GM12874 (cell line): ENCODE data around the gene LCN9.

Source experiments
- CTCF ChIP-seq: IDR thresholded peaks from 2 replicates; pipeline ENCODE4 v1.5.1; 2011; ENCODE audit warnings: low read depth, mild to moderate bottlenecking, control low read depth, low read length, moderate library complexity; ENCODE audit not compliant: insufficient read depth

Gene LCN9

DNA sequence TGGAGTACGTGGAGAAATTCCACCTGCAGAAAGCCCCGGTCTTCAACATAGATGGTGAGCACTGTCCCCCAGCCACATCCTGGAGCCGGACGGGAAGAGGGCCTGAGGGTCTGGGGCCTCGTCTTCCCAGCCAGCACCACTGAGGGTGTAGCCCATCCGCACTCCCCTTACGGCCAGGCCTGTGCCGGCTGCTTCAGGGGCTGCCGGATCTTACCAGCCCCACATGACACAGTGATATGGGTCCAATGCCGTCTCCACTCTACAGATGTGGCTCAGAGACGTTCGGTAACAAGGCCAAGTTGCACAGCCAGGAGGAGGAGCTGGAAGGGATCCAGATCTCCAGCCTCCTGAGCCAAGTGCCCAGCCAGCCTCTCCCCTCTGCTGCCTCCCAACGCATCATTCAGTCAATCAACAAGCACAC, 45.1 kb upstream of the LCN9 start:
- TF ChIP-seq CTCF: no peak

DNA sequence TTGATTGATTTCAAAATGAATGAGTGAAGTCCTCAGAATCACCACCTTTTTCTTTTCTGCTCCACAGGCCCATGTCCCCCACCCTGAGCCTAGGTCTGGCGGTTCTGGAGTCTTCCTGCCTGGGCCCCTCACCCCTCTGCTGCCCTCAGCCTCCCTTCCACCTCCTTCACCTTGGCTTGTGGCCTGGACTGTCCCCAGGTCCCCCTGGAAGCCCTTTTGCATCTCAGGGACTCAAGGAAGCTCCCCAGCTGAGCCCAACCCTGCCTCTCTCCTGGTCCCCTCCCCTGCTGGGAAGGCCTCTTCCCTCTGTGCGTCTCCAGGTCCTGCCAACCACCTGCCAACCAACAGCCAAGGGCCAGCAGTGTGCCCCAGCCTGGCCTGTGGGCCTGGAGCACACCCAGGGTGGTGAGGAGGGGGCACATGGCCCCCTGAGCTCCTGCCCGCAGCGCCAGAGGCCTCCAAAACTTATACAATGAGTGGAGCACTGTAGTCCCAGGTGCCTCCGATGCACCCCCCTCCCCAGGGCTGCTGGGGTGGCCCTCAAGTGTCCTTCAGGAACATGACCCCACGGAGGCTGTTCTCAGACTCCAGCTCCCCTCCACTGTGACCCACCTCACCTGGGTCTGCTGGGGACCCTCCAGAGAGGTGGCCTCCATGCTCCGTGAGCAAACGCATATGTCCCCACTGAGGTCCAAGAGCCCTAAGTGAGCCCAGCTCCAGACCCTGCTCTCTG, 44.1 kb upstream of the LCN9 start:
- TF ChIP-seq CTCF: no peak

- TF ChIP-seq CTCF: no peak
Observed at GRCh38 chr9:135619599-135619886, 43.6 kb upstream of the LCN9 start.

- no peak for TF ChIP-seq CTCF
Observed at GRCh38 chr9:135620558-135620957, 42.6 kb upstream of the LCN9 start.

DNA sequence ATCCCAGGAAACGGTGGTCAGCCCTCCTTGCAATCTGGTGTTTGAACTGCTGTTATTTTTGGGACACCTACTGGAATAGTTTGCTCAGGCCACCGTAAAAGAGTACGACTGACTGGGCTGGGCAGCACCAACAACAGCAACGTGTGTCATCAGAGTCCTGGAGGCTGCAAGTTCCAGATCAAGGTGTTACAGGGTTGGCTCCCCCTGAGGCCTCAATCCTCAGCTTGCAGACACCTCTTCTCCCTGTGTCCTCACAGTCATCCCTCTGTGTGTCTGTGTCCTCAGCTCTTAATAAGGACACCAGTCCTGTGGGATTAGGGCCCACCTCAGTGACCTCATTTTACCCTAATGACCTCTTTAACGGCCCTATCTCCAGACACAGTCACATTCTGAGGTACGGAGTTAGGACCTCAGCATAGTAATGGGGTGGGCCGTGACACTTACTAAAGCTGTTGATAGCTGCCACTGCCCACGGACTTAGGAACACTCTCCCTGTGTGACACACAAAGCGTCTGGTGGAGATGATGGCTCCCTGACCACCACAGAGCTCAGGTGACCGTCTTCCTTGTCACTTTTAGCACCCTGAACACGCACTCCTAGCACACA, 40.6 kb upstream of the LCN9 start:
- no peak for TF ChIP-seq CTCF

- no peak for TF ChIP-seq CTCF
Observed at GRCh38 chr9:135624282-135624681, 38.8 kb upstream of the LCN9 start.

GRCh38 chr9:135632841-135633240, 30.3 kb upstream of the LCN9 start:
- TF ChIP-seq CTCF: no peak
